Body of pancreas (tissue), 4 donors: ENCODE data around the gene APBA2.

Experiments
- CTCF ChIP-seq, 7 experiments: fragments of 450-650 bp in 4 of 7; fragments of 200-600 bp in 3 of 7; sonication (generic) in 3 of 7; IDR thresholded peaks; one replicate each; pipeline ENCODE4 v1.5.1; 2016 to 2019; ENCODE audit warnings: antibody characterized with exemption in 7 of 7
- POLR2A ChIP-seq, 3 donors: fragments of 450-650 bp; IDR thresholded peaks; one replicate each; pipeline ENCODE4 v1.6.1; 2016; ENCODE audit warnings: antibody characterized with exemption in 3 of 3, mild to moderate bottlenecking in 2 of 3

- TF ChIP-seq CTCF (IDR thresholded peaks at IDR 0.05), result peak in 1 of 7 experiments; percentile 24
- no peak for TF ChIP-seq POLR2A (IDR thresholded peaks at IDR 0.05)
Measured at GRCh38 chr15:28881170-28881569, 4.6 kb upstream of the APBA2 start.
